GM19452 (cell line): Measurements from ENCODE around the gene ATP1A3.
"Not testable (repeated sequence)": the region's sequence is repeated elsewhere in the genome, so short reads cannot be mapped to it uniquely, and the experiment has no call there.

Experiments
- ATAC-seq: cut with Tn5 transposase; IDR thresholded peaks from one replicate; pipeline ENCODE4 v1.9.1; 2021; ENCODE audit not compliant: unreplicated experiment

ATP1A3 gene

DNA sequence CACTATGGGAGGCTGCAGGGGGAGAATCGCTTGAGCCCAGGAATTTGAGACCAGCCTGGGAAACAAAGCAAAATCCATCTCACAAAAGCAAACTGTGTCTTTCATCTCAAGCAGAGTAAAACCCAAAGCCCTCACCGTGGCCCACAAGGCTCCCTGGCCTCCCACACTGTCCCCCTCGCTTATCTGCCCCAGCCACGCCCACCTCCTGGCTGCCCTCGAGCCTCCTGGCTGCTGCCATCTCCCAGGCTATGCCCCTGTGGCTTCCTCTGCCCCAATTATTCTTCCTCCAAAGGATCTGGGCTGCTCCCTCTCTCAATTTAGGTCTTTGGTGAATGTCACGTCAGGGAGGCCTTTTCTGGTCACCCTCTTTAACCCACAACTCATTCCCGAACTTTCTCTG lies 38.5 kb downstream of the ATP1A3 start:
- no peak for ATAC-seq

DNA sequence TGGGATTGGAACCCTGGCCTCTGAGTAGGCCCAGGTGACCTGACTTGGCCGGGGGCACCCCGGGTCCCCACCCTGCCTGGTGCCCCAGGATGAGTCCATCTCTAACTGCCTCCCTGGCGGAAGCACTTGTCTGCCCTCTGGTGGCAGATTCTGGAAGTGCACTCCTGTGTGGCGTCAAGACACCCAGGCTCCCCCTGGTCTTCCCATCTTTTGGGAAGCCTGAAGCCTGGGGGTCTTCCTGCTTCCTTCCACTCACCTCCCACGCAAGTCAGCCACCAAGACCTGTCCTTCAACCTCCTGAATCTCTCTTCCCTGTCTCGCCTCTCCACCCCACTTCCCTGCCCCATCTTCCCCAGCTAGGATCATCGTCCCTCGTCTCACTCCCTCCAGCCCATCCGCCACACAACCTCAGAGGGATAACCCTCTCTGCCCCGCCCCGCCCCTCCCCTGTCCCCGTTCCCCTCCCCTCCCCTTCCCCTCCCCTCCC lies 42.3 kb downstream of the ATP1A3 start:
- ATAC-seq: no peak

GRCh38 chr19:41947091-41947490 lies 46.9 kb downstream of the ATP1A3 start:
- ATAC-seq: no peak

DNA sequence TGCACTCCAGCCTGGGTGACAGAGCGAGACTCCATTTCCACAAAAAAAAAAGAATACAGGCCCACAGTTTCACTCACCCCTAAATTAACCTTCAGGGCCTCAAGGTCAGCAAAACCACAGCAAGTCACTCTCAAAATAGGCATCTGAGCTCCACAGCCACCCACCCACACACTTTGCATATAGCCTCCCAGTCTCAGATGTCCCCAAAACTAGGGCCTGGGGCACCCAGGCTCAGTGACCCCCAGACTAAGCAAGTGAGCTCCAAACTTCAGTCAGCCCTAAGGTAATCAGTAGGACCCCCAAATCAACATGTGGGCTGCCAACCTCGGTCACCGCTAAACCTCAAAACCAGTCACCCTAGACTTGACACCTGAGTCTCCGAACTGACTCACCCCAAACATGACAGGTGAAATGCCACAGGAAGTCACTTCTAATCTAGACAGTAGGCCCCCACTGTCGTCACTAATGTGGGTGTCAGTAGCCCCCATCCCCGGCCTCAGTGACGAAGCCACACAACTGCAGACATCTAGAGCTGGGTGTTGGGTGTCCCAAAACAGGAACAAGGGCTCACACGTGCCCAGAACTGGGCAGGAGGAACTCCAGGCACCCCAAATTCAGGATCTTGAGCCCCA lies 48.8 kb downstream of the ATP1A3 start:
- ATAC-seq: peak; percentile 73

- no peak for ATAC-seq
Measured at GRCh38 chr19:41944336-41944735, 49.7 kb downstream of the ATP1A3 start.

- ATAC-seq: no peak
Measured at GRCh38 chr19:41941410-41942202, 52.4 kb downstream of the ATP1A3 start.

GRCh38 chr19:41940731-41941409 lies 53.2 kb downstream of the ATP1A3 start:
- no peak for ATAC-seq

GRCh38 chr19:41939861-41940730 lies 53.9 kb downstream of the ATP1A3 start:
- ATAC-seq: no peak

GRCh38 chr19:41939209-41939608 lies 54.8 kb downstream of the ATP1A3 start:
- ATAC-seq: not testable (repeated sequence)

GRCh38 chr19:41937525-41938468 lies 56.2 kb downstream of the ATP1A3 start:
- ATAC-seq: no peak

DNA sequence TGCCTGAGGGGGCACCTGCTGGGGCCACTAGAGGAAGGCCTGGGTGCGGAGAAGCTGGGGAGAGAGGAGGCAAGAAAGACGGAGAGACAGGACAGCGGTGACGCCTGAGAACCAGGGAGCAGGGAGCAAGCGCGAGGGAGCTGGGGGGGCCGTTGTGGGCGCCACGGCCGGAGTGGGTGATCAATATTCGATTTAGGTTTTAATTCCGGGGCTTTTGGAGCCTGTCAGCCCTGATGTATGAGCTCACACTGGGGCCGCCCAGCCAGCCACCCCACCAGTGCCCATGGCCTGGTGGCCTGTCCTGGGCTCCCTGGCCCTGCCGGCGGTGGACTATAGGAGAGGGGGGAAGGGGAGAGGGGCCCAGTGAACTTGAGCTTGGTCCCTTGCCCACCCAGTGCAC lies 57.1 kb downstream of the ATP1A3 start:
- ATAC-seq: no peak

DNA sequence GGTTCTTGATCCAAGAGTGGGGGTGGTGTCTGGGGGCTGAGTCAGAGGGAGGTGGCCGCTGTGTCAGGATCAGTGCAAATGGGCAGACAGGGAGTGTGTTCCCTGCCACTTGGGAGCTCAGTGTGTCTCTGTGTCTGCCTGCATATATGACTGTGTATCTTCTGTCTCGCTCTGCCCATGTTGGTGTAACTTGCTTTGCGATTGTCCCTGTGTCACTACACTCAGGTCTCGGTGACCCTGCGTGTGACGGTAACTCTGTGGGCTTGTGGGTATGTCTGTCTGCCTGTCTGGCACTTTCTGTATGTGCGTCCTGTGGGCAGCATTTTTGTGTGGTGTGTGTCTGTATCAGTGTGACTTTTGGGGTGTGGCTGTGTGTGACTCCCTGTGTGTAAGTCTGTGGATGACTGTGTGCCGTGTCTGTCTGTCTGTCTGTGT lies 57.6 kb downstream of the ATP1A3 start:
- ATAC-seq: no peak

- ATAC-seq: no peak
Measured at GRCh38 chr19:41935760-41936415, 58.1 kb downstream of the ATP1A3 start.

- no peak for ATAC-seq
Measured at GRCh38 chr19:41934849-41935374, 59.1 kb downstream of the ATP1A3 start.

- no peak for ATAC-seq
Measured at GRCh38 chr19:41933693-41934426, 60.2 kb downstream of the ATP1A3 start.

DNA sequence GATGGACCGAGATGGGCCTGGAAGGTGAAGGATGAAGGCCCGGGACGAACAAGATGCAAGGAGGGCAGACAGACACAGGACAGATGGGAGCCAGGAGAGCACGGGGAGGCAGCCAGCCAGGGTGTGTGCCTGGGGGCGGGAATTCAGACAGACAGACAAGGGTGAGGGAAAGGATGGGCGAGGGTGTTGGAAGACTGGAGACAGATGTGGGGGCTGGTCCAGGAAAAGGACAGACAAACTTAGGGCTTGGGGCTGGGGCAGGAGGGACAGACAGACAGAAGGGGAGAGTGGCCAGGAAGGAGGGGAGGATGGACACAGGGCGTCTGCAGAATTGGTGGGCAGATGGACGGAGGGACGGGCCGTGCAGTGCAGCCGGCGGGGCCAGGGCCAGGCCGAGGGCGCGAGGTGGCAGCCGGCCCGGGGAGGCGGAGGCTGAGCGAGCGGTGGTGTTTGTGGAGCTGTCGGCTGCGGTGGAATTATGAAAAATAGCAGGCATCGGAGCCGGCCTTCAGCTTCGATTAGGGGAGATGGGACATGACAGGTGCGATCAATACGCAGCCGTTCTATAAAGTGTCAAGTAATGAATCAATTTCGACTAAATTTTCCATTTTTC lies 61.2 kb downstream of the ATP1A3 start:
- no peak for ATAC-seq

- no peak for ATAC-seq
Measured at GRCh38 chr19:41932259-41932719, 61.7 kb downstream of the ATP1A3 start.
